ENCODE data around the gene ZNF195.
A peak's percentile ranks its signal among the peaks of the same experiment; 100 is the strongest.
"Not testable (repeated sequence)": the region's sequence is repeated elsewhere in the genome, so short reads cannot be mapped to it uniquely, and the experiment has no call there.

ZNF195 gene

DNA sequence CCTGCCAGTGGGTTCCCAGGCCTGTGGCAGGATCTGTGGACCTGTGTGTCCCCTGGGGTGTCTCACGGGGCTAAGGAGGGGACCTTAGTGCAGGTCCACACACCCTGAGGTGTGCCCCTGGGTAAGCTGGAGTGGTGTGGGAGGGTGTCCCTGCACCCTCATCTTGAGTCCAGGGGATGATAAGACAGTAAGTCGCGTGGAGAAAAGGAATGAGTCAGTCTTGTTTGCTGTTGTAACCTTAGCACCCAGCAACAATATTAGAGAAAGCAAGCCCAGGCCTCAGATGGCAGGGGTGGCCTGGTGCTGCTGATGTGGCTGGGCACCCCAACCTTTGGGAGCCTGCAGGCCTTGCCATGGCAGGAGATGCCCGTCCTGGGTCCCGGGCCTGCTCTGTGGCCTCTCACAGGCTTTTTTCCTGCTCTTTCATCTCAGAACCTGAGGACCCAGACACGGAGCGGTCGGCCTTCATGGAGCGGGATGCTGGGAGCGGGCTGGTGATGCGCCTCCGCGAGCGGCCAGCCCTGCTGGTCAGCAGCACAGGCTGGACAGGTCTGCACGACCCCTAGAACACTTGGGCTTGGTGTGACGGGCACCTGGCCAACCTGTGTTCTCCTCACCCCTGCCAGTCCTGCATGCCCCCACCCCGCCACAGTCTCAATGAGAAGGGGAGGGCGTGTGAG, 23.4 kb upstream of the ZNF195 start:
- DNase-seq, result not testable (repeated sequence)

GRCh38 chr11:3401052-3401451, 22.1 kb upstream of the ZNF195 start:
- not testable (repeated sequence) for DNase-seq

DNA sequence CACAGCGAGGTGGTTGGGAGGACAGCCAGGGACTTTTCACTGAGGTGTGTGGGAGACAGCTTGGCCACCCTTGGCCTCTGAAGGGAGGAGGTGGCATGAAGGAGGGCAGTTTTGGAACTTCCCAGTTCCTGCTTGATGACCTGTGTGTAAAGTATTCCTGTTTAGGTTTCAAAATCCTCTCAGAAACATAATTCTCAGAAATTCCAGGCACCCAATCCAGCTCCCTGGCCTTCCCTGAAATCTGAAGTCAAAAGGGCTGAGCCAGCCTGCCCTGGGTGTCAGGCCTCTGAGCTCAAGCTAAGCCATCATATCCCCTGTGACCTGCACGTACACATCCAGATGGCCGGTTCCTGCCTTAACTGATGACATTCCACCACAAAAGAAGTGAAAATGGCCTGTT, 19.6 kb upstream of the ZNF195 start:
- DNase-seq, result not testable (repeated sequence)

- not testable (repeated sequence) for DNase-seq
Measured at GRCh38 chr11:3398106-3398505, 19.2 kb upstream of the ZNF195 start.

GRCh38 chr11:3397210-3397609, 18.3 kb upstream of the ZNF195 start:
- not testable (repeated sequence) for DNase-seq

- DNase-seq, result not testable (repeated sequence)
Measured at GRCh38 chr11:3395468-3395867, 16.5 kb upstream of the ZNF195 start.

DNA sequence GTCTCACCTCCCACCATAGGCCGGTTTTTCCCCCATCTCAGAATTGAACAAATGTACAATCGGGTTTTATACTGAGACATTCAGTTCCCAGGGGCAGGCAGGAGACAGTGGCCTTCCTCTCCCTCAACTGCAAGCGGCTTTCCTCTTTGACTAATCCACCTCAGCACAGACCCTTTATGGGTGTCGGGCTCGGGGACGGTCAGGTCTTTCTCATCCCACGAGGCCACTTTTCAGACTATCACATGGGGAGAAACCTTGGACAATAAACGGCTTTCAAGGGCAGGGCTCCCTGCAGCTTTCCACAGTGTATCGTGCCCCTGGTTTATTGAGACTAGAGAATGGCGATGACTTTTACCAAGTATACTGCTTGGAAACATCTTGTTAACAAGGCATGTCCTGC, 16.0 kb upstream of the ZNF195 start:
- DNase-seq, result not testable (repeated sequence)

GRCh38 chr11:3393450-3393849, 14.5 kb upstream of the ZNF195 start:
- peak; percentile 43 for DNase-seq

- no peak for DNase-seq
Measured at GRCh38 chr11:3382613-3383285, 3.8 kb upstream of the ZNF195 start.

DNA sequence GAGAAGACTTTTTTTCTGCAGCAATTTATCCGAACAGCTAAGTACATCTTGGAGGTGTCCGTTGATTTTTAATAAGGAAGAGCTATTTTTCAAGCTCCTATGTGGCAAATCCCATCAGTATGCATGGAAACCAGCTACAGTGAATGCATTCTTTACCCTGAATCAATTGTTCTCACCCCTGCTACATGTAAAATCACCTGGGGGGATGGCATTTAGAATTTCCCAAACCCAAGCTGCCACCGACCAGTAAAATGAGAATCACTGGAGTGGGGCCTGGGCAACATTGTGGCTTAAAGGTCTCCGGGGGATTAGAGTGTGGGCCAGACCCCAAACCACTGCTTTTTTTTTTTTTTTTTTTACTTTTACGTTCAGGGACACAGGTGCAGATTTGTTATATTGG, 2.8 kb upstream of the ZNF195 start:
- no peak for DNase-seq

DNA sequence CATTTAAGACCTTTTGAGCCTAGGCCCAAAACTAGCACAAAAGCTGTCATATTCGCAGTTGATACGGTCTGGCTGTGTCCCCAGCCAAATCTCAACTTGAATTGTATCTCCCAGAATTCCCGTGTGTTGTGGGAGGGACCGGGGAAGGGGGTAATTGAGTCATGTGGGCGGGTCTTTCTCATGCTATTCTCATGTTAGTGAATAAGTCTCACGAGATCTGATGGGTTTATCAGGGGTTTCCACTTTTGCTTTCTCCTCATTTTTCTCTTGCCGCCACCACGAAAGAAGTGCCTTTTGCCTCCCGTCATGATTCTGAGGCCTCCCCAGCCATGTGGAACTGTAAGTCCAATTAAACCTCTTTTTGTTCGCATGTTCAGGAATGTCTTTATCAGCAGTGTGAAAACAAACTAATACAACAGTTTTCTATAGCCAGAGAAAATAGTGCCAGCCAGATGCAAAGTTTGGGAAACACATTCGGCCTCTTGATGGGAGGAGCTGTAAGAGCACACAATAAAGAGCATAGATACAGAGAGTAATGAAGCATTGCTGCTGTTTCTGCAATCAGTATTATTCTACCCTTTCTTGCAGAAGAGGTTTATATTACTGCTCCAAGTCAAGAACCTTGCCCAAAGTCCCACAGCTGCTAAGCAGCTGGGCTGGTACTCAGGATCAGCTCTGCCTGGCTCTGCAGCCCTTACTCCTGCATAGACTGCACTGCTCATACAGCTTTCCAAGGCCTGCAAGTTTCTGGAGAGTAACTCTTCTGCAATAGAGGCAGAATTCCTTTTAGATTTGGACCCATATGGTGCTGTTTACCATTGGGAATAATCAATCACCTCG, 2.0 kb upstream of the ZNF195 start:
- peak; percentile 67 for DNase-seq

DNA sequence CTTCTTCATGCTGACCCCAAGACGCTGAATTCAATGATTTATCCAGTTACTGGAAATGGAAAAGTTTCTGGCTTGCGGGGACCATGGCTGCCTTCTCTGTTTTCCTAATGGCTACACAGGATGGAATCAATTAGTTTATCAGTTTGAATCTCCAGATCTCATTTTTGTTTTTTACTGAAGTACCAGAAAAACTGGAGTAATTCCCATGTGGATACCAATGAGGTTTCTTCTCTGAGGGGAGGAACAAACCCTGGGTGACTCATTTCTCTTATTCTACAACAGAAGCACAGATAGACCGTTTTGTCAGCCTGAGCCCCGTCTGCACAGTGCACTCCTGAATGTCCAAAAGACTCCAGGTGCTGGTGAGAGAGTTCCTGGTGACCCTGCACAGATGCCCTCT, 3.4 kb downstream of the ZNF195 start:
- no peak for DNase-seq

DNA sequence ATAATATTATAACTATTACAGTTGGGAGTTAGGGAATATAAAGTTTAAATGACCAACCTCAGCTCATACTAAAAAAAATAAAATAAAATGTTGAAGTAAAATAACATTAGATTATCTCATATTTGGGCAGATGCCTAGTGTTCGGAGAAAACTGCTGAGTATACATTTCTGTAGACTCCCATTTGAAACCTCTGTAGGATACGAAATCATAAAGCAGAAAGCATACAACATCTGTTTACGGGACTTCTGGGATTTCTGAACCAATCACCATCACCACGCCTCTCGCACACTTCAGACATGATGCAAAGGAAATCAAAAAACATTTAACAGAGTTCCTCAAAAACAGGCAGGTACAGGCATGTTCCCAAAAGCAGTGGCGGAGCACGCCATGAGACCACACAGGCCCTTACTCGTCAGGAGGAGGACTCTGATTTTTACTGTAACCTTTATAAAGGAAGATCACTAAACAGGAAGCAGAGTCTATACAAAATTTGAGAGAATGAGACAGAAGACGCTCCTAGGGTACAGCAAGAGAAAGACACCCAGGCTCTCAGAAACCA, 8.6 kb downstream of the ZNF195 start:
- no peak for DNase-seq

GRCh38 chr11:3369366-3369765, 9.6 kb downstream of the ZNF195 start:
- DNase-seq, result no peak

- peak; percentile 29 for DNase-seq
Measured at GRCh38 chr11:3368199-3368598, 10.7 kb downstream of the ZNF195 start.

DNA sequence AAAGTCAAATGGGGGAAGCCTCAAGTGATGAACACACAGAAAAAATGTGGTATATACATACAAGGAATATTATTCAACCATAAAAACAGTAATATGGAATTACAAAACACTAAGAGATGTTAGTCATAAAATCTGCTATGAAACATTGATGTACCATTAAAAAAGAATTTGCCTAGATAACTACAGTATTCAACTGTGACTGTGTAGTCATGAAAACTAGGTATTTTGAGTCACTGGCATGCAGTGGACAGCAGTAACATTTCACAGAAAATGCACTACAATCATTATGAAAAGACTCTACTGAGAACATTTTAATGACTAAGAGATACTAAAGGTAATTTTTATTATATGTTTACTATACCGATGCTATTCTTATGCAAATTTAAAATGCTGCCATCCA, 11.7 kb downstream of the ZNF195 start:
- DNase-seq, result no peak

DNA sequence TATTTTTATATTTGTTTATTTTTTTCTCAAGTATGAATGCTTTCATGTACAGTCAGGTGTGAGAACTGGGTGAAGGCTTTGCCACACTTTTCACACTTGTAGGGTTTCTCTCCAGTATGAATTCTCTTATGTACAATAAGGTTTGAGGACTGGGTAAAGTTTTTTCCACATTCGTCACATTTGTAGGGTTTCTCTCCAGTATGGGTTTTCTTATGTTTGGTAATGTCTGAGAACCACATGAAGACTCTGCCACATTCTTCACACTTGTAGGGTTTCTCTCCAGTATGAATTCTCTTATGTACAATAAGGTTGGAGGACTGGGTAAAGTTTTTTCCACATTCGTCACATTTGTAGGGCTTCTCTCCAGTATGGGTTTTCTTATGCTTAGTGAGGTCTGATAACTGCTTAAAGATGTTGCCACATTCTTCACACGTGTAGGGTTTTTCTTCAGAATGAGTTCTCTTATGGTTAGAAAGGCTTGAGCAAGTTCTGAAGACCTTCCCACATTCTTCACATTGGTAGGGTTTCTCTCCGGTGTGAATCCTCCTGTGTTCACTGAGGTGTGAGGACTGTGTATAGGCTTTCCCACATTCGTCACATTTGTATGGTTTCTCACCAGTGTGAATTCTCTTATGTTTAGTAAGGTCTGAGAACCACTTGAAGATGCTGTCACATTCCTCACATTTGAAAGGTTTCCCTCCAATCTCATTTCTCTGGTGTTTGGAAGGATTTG, 19.7 kb downstream of the ZNF195 start:
- no peak for DNase-seq

- no peak for DNase-seq
Measured at GRCh38 chr11:3357994-3358676, 20.8 kb downstream of the ZNF195 start.

GRCh38 chr11:3357302-3357701, 21.6 kb downstream of the ZNF195 start:
- DNase-seq, result no peak

DNA sequence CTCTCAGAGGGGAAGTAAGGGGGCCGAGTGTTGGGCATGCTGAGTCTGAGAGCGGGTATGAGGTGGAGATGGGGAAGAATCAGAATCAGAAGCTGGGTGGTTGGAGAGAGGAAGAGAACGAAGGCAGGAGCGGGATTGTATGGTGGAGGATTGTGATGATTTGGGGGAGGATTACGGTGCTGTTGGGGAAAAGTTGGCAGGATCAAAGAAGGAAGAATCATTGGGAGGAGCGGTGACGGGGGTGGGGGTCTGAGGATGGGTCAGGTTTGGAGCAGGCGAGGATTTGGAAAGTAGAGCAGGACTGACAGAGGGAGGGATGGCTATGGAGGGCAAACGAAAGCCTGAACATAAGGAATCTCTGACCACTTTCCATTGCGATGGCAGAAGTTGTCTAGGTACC, 22.1 kb downstream of the ZNF195 start:
- DNase-seq, result no peak

DNA sequence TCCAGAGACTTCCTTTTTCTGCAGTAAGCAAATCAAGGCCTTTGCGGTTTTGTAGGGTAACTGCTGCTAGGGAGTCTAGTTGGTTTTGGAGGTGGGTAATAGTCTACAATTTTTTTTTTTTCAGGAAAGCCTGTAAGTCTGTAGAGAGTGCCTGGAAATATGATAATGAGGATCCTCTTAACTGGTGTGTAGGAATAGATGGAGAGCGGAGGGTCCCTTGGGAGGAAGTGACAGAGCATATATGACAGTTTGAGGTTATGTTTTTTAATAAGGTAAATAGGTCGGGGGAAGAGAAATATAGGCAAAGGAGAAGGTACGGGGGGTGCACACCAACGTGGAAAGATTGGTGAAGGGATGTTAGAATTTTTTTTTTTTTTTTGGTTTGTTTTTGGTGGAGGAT, 25.9 kb downstream of the ZNF195 start:
- DNase-seq, result no peak

- no peak for DNase-seq
Measured at GRCh38 chr11:3347127-3347526, 31.8 kb downstream of the ZNF195 start.

Data from EL (cell line).